NAMALWA (cell line): ENCODE results near the gene TTC28.

Experiments
- DNase-seq: peaks from one replicate; pipeline ENCODE4 v3.0.0-alpha.2; 2015; ENCODE audit warnings: low spot score

The TTC28 gene

GRCh38 chr22:27961680-27962079 lies 718.0 kb downstream of the TTC28 start:
- DNase-seq = no peak

GRCh38 chr22:27961182-27961581 lies 718.5 kb downstream of the TTC28 start:
- DNase-seq = no peak

GRCh38 chr22:27959335-27960090 lies 720.1 kb downstream of the TTC28 start:
- no peak for DNase-seq

- DNase-seq = no peak
Measured at GRCh38 chr22:27952779-27953178, 726.9 kb downstream of the TTC28 start.

GRCh38 chr22:27952091-27952490 lies 727.5 kb downstream of the TTC28 start:
- no peak for DNase-seq

- DNase-seq = no peak
Measured at GRCh38 chr22:27949421-27949820, 730.2 kb downstream of the TTC28 start.

- no peak for DNase-seq
Measured at GRCh38 chr22:27948569-27948968, 731.1 kb downstream of the TTC28 start.

- no peak for DNase-seq
Measured at GRCh38 chr22:27947448-27947847, 732.2 kb downstream of the TTC28 start.

GRCh38 chr22:27941143-27941542 lies 738.5 kb downstream of the TTC28 start:
- DNase-seq = no peak

- DNase-seq = no peak
Measured at GRCh38 chr22:27937453-27937852, 742.2 kb downstream of the TTC28 start.

GRCh38 chr22:27935897-27936296 lies 743.7 kb downstream of the TTC28 start:
- no peak for DNase-seq

GRCh38 chr22:27934069-27934468 lies 745.6 kb downstream of the TTC28 start:
- no peak for DNase-seq

- no peak for DNase-seq
Measured at GRCh38 chr22:27933186-27933983, 746.3 kb downstream of the TTC28 start.

GRCh38 chr22:27930331-27931060 lies 749.1 kb downstream of the TTC28 start:
- no peak for DNase-seq
